GM12892 (cell line): Measurements from ENCODE around the gene FGGY.

Experiments
- POLR2A ChIP-seq: IDR thresholded peaks from 2 replicates; pipeline ENCODE4 v1.6.1; 2011; ENCODE audit warnings: low read depth, low read length, control low read depth
- TAF1 ChIP-seq: IDR thresholded peaks from 2 replicates; pipeline ENCODE4 v1.6.1; 2011; ENCODE audit warnings: low read depth, mild to moderate bottlenecking, control low read depth, low read length, borderline replicate concordance

GRCh38 chr1:59419361-59420140 is 122.7 kb downstream of the FGGY start:
- TF ChIP-seq POLR2A (no peak), TAF1 (no peak)
